Measurements from ENCODE around the gene KRT12. TPM values are rescaled to one million over a fixed set of nuclear protein-coding genes. Genes with fewer than 3 reads are reported as not detected.

KRT12 gene
- total RNA-seq (2022; extraction: Qiagen RNA extraction) = not detected in 5 replicates

GRCh38 chr17:40866838-40867237, at the start of gene KRT12:
TSS of gene KRT12 (minus strand) at chr17:40867223. CDS start at chr17:40867186, 37 bp downstream.

GRCh38 chr17:40884708-40885512, 17.9 kb upstream of the KRT12 start, which contains the start of gene KRT20:
TSS of gene KRT20 (minus strand) at chr17:40885242. CDS start at chr17:40885185, 57 bp downstream.

GRCh38 chr17:40822132-40822812, 44.8 kb downstream of the KRT12 start, which contains the start of gene KRT10:
TSS of gene KRT10 (minus strand) at chr17:40822614. CDS start at chr17:40822585, 29 bp downstream.

Other genes starting within 250 kb of the KRT12 start
- 106 to 111 TPM (median 108 TPM) in 5 replicates for gene SMARCE1, start 219.4 kb downstream of the KRT12 start, total RNA-seq (2022; extraction: Qiagen RNA extraction)
- 0.34 to 0.63 TPM (median 0.37 TPM) in 5 replicates for gene KRT222, start 202.0 kb downstream of the KRT12 start, total RNA-seq (2022; extraction: Qiagen RNA extraction)
- not detected in 5 replicates for gene KRT24, start 163.5 kb downstream of the KRT12 start, total RNA-seq (2022; extraction: Qiagen RNA extraction)
- not detected in 5 replicates for gene KRT25, start 111.9 kb downstream of the KRT12 start, total RNA-seq (2022; extraction: Qiagen RNA extraction)
- gene KRT26, start 95.0 kb downstream of the KRT12 start, total RNA-seq (2022; extraction: Qiagen RNA extraction) = not detected in 5 replicates
- 0.19 TPM in 1 of 5 replicates, not detected in the others for gene KRT27, start 84.7 kb downstream of the KRT12 start, total RNA-seq (2022; extraction: Qiagen RNA extraction)
- gene KRT28, start 67.3 kb downstream of the KRT12 start, total RNA-seq (2022; extraction: Qiagen RNA extraction) = not detected in 5 replicates
- 70.6 to 111 TPM (median 103 TPM) in 5 replicates for gene KRT10, start 44.6 kb downstream of the KRT12 start, total RNA-seq (2022; extraction: Qiagen RNA extraction)
- gene KRT20, start 18.0 kb upstream of the KRT12 start, total RNA-seq (2022; extraction: Qiagen RNA extraction) = 0.17 to 0.45 TPM (median 0.26 TPM) in 5 replicates
- gene KRT23, start 70.4 kb upstream of the KRT12 start, total RNA-seq (2022; extraction: Qiagen RNA extraction) = 0.08 to 0.15 TPM (median 0.08 TPM) in 3 of 5 replicates, not detected in the others
- not detected in 5 replicates for gene KRT39, start 99.7 kb upstream of the KRT12 start, total RNA-seq (2022; extraction: Qiagen RNA extraction)
- not detected in 5 replicates for gene KRT40, start 117.1 kb upstream of the KRT12 start, total RNA-seq (2022; extraction: Qiagen RNA extraction)
- not detected in 5 replicates for gene KRTAP3-3, start 126.9 kb upstream of the KRT12 start, total RNA-seq (2022; extraction: Qiagen RNA extraction)
- gene KRTAP3-2, start 132.7 kb upstream of the KRT12 start, total RNA-seq (2022; extraction: Qiagen RNA extraction) = 0.22 to 0.42 TPM (median 0.37 TPM) in 3 of 5 replicates, not detected in the others
- 0.35 TPM in 1 of 5 replicates, not detected in the others for gene KRTAP3-1, start 141.9 kb upstream of the KRT12 start, total RNA-seq (2022; extraction: Qiagen RNA extraction)
- gene KRTAP1-5, start 160.0 kb upstream of the KRT12 start, total RNA-seq (2022; extraction: Qiagen RNA extraction) = not detected in 5 replicates
- gene KRTAP1-4, start 163.0 kb upstream of the KRT12 start, total RNA-seq (2022; extraction: Qiagen RNA extraction) = not detected in 5 replicates
- gene KRTAP1-3, start 167.7 kb upstream of the KRT12 start, total RNA-seq (2022; extraction: Qiagen RNA extraction) = not detected in 5 replicates
- gene KRTAP1-1, start 174.2 kb upstream of the KRT12 start, total RNA-seq (2022; extraction: Qiagen RNA extraction) = not detected in 5 replicates
- not detected in 5 replicates for gene KRTAP2-1, start 180.1 kb upstream of the KRT12 start, total RNA-seq (2022; extraction: Qiagen RNA extraction)
- not detected in 5 replicates for gene KRTAP2-2, start 188.0 kb upstream of the KRT12 start, total RNA-seq (2022; extraction: Qiagen RNA extraction)
- 0.22 TPM in 1 of 5 replicates, not detected in the others for gene KRTAP2-3, start 192.9 kb upstream of the KRT12 start, total RNA-seq (2022; extraction: Qiagen RNA extraction)
- not detected in 5 replicates for gene KRTAP2-4, start 198.7 kb upstream of the KRT12 start, total RNA-seq (2022; extraction: Qiagen RNA extraction)
- gene KRTAP4-7, start 216.9 kb upstream of the KRT12 start, total RNA-seq (2022; extraction: Qiagen RNA extraction) = not detected in 5 replicates
- not detected in 5 replicates for gene KRTAP4-8, start 230.9 kb upstream of the KRT12 start, total RNA-seq (2022; extraction: Qiagen RNA extraction)
- not detected in 5 replicates for gene KRTAP4-16, start 235.0 kb upstream of the KRT12 start, total RNA-seq (2022; extraction: Qiagen RNA extraction)
- not detected in 5 replicates for gene KRTAP4-9, start 238.2 kb upstream of the KRT12 start, total RNA-seq (2022; extraction: Qiagen RNA extraction)